HEK293T (cell line): ENCODE data around the gene VASH2.

ENCODE experiments used
- CTCF ChIA-PET: fragments of 350-600 bp; formaldehyde crosslinking; extraction: SDS; loops from one replicate; lab custom pipeline; 2021; ENCODE audit warnings: antibody characterized with exemption, inconsistent platforms; lab: Yijun Ruan, JAX
- POLR2A ChIA-PET: fragments of 350-600 bp; formaldehyde crosslinking; extraction: SDS; loops from one replicate; lab custom pipeline; 2020; ENCODE audit warnings: antibody characterized with exemption, inconsistent platforms; lab: Yijun Ruan, JAX
- DNase-seq: peaks from one replicate; pipeline ENCODE4 v3.0.0; 2012; ENCODE audit warnings: mixed read lengths; ENCODE audit errors: extremely low spot score
- ARNT ChIP-seq: fragments of 450-650 bp; IDR thresholded peaks from 2 replicates; pipeline ENCODE4 v1.6.1; 2017; ENCODE audit warnings: mild to moderate bottlenecking
- BHLHE40 ChIP-seq: fragments of 450-650 bp; IDR thresholded peaks from 2 replicates; pipeline ENCODE4 v1.6.1; 2016; ENCODE audit warnings: mild to moderate bottlenecking, moderate library complexity, borderline replicate concordance
- CTBP1 ChIP-seq: fragments of 450-650 bp; IDR thresholded peaks from 2 replicates; pipeline ENCODE4 v1.6.1; 2016; ENCODE audit warnings: borderline replicate concordance
- ELF4 ChIP-seq: fragments of 450-650 bp; IDR thresholded peaks from 2 replicates; pipeline ENCODE4 v1.6.1; 2017; ENCODE audit warnings: antibody characterized with exemption
- FOXA1 ChIP-seq: fragments of 450-650 bp; IDR thresholded peaks from 2 replicates; pipeline ENCODE4 v1.6.1; 2016; ENCODE audit warnings: mild to moderate bottlenecking
- FOXK2 ChIP-seq: fragments of 450-650 bp; IDR thresholded peaks from 2 replicates; pipeline ENCODE4 v1.6.1; 2016; ENCODE audit warnings: mild to moderate bottlenecking
- FOXM1 ChIP-seq: fragments of 450-650 bp; IDR thresholded peaks from 2 replicates; pipeline ENCODE4 v1.6.1; 2017; ENCODE audit warnings: mild to moderate bottlenecking, borderline replicate concordance
- HDGF ChIP-seq: fragments of 450-650 bp; IDR thresholded peaks from 2 replicates; pipeline ENCODE4 v1.6.1; 2017; ENCODE audit warnings: antibody characterized with exemption, borderline replicate concordance
- L3MBTL2 ChIP-seq: fragments of 450-650 bp; conservative IDR thresholded peaks from 2 replicates; pipeline ENCODE4 v1.6.1; 2016; ENCODE audit warnings: mild to moderate bottlenecking
- LEF1 ChIP-seq: fragments of 450-650 bp; IDR thresholded peaks from 2 replicates; pipeline ENCODE4 v1.6.1; 2017; ENCODE audit warnings: mild to moderate bottlenecking, borderline replicate concordance
- NFRKB ChIP-seq: fragments of 450-650 bp; IDR thresholded peaks from 2 replicates; pipeline ENCODE4 v1.6.1; 2016; ENCODE audit warnings: mild to moderate bottlenecking, moderate library complexity
- PKNOX1 ChIP-seq: fragments of 450-650 bp; IDR thresholded peaks from 2 replicates; pipeline ENCODE4 v1.6.1; 2016
- SP1 ChIP-seq: fragments of 450-650 bp; IDR thresholded peaks from 2 replicates; pipeline ENCODE4 v1.6.1; 2017
- SUZ12 ChIP-seq: fragments of 450-650 bp; IDR thresholded peaks from 2 replicates; pipeline ENCODE4 v1.6.1; 2016; ENCODE audit warnings: mild to moderate bottlenecking
- TARDBP ChIP-seq: fragments of 450-650 bp; IDR thresholded peaks from 2 replicates; pipeline ENCODE4 v1.6.1; 2016
- ZNF384 ChIP-seq: fragments of 450-650 bp; IDR thresholded peaks from 2 replicates; pipeline ENCODE4 v1.6.1; 2016

The VASH2 gene

GRCh38 chr1:212914789-212915188, 35.6 kb upstream of the VASH2 start:
- DNase-seq: no peak
- CTCF ChIA-PET: no interaction called here
- POLR2A ChIA-PET: no interaction called here
- TF ChIP-seq SP1: no peak
- TF ChIP-seq NFRKB: no peak
- TF ChIP-seq FOXK2: no peak
- TF ChIP-seq PKNOX1: no peak
- TF ChIP-seq L3MBTL2: no peak
- TF ChIP-seq BHLHE40: no peak
- TF ChIP-seq ZNF384: no peak
- TF ChIP-seq FOXM1: no peak
- TF ChIP-seq ELF4: no peak

- POLR2A ChIA-PET: no interaction called here
- TF ChIP-seq ZNF384 (no peak), NFRKB (no peak)
- peak; percentile 70 for DNase-seq
- CTCF ChIA-PET: no interaction called here
These were observed 34.9 kb upstream of the VASH2 start for GRCh38 chr1:212915245-212916091.

GRCh38 chr1:212916481-212917133, 33.7 kb upstream of the VASH2 start:
- DNase-seq: no peak
- POLR2A ChIA-PET: no interaction called here
- TF ChIP-seq FOXA1 (no peak), NFRKB (no peak), SP1 (no peak), ARNT (no peak), CTBP1 (no peak), HDGF (no peak), TARDBP (no peak), ZNF384 (no peak), SUZ12 (no peak), PKNOX1 (no peak), ELF4 (no peak), FOXK2 (no peak), FOXM1 (no peak), LEF1 (no peak), BHLHE40 (no peak), L3MBTL2 (no peak)
- CTCF ChIA-PET: no interaction called here

GRCh38 chr1:212917134-212917485, 33.2 kb upstream of the VASH2 start:
- TF ChIP-seq CTBP1: no peak
- TF ChIP-seq LEF1: no peak
- no peak for TF ChIP-seq ZNF384
- no peak for TF ChIP-seq NFRKB
- TF ChIP-seq HDGF: no peak
- TF ChIP-seq FOXK2: no peak
- TF ChIP-seq ARNT: no peak
- no peak for TF ChIP-seq SP1
- no peak for TF ChIP-seq BHLHE40
- TF ChIP-seq ELF4: no peak
- TF ChIP-seq L3MBTL2: no peak
- no peak for TF ChIP-seq PKNOX1
- TF ChIP-seq FOXA1: no peak
- TF ChIP-seq SUZ12: no peak
- TF ChIP-seq FOXM1: no peak
- no peak for TF ChIP-seq TARDBP
- CTCF ChIA-PET: no interaction called here
- POLR2A ChIA-PET: no interaction called here

GRCh38 chr1:212917858-212918257, 32.5 kb upstream of the VASH2 start:
- POLR2A ChIA-PET: no interaction called here
- CTCF ChIA-PET: no interaction called here
- no peak for DNase-seq
- TF ChIP-seq L3MBTL2 (no peak), FOXM1 (no peak), FOXK2 (no peak), HDGF (no peak), BHLHE40 (no peak)

More at GRCh38 chr1:212917134-212917485, 33.2 kb upstream of the VASH2 start:
- DNase-seq: no peak

- POLR2A ChIA-PET: no interaction called here
These were observed 31.5 kb upstream of the VASH2 start for GRCh38 chr1:212918824-212919223.

More at GRCh38 chr1:212918824-212919223, 31.5 kb upstream of the VASH2 start:
- DNase-seq: no peak
- CTCF ChIA-PET: no interaction called here
- TF ChIP-seq CTBP1 (no peak), FOXK2 (no peak), SP1 (no peak), FOXM1 (no peak), LEF1 (no peak), ARNT (no peak), PKNOX1 (no peak), ELF4 (no peak), NFRKB (no peak), SUZ12 (no peak), FOXA1 (no peak), L3MBTL2 (no peak), TARDBP (no peak)
